NT2/D1 (cell line): ENCODE data around the gene LRRC46.

Experiments used
- YY1 ChIP-seq: IDR thresholded peaks from 2 replicates; pipeline ENCODE4 v1.6.1; 2011; ENCODE audit not compliant: insufficient read length, insufficient read depth
- ZNF274 ChIP-seq: IDR thresholded peaks from 2 replicates; pipeline ENCODE4 v1.6.1; 2011; ENCODE audit warnings: mild to moderate bottlenecking, low read depth, low read length

- TF ChIP-seq ZNF274 (no peak), YY1 (no peak)
These were observed 27.7 kb upstream of the LRRC46 start for GRCh38 chr17:47803751-47804150.
